GM12878 (cell line): ENCODE data around the gene DLG4. TPM values are rescaled to one million over a fixed set of nuclear protein-coding genes. Genes with fewer than 3 reads are reported as not detected.

Source experiments
- ATAC-seq: fragments of 200-7000 bp; cut with Tn5 transposase; 3 replicates; pipeline ENCODE4 v1.9.1; 2020; ENCODE audit warnings: mild to moderate bottlenecking, moderate library complexity
- BruUV-seq: library from RNA; stranded (reverse); fragments of 400-500 nt; replicated peaks from 2 replicates; lab custom pipeline; 2021; lab: Mats Ljungman, UMichigan
- CTCF ChIA-PET: fragments of 300-600 bp; sonication (Branson Sonifier 250); formaldehyde crosslinking; extraction: SDS; loops from one replicate; lab custom pipeline; 2021; ENCODE audit warnings: inconsistent platforms; lab: Yijun Ruan, JAX
- POLR2A ChIA-PET: fragments of 350-600 bp; formaldehyde crosslinking; extraction: SDS; loops from one replicate; lab custom pipeline; 2021; ENCODE audit warnings: inconsistent platforms; lab: Charles Lee
- RAD21 ChIA-PET: fragments of 300-600 bp; sonication (Branson Sonifier 250); formaldehyde crosslinking; loops from one replicate; lab custom pipeline; 2023; ENCODE audit warnings: antibody characterized with exemption; ENCODE audit not compliant: unreplicated experiment; lab: Charles Lee
- SMC1A ChIA-PET: fragments of 300-600 bp; sonication (Branson Sonifier 250); formaldehyde crosslinking; loops from one replicate; lab custom pipeline; 2023; ENCODE audit not compliant: unreplicated experiment, uncharacterized antibody; lab: Charles Lee
- DNase-seq: peaks from one replicate; pipeline ENCODE4 v3.0.0-alpha.2; 2011; ENCODE audit warnings: low read depth, low spot score
- FAIRE-seq: peaks from 3 replicates; lab custom pipeline; 2011; peaks lifted over from hg19 to GRCh38; lab: Jason Lieb, UNC
- H2AFZ ChIP-seq: 2 replicates; pipeline ENCODE4 v1.6.0; 2011; ENCODE audit warnings: low read depth, low read length, control low read depth; ENCODE audit not compliant: control insufficient read depth
- H3K27ac ChIP-seq: 2 replicates; pipeline ENCODE4 v1.5.1; 2011; ENCODE audit warnings: control low read depth; ENCODE audit not compliant: control insufficient read depth, insufficient read depth
- H3K27me3 ChIP-seq, 2 experiments: replicated peaks in 1 of 2; 2 replicates each; pipeline versions ENCODE4 v1.6.0 to v1.6.1; 2011; ENCODE audit warnings: low read length in 1 of 2; ENCODE audit not compliant: control insufficient read depth in 2 of 2, insufficient read depth in 2 of 2
- H3K36me3 ChIP-seq, 2 experiments: 2 replicates each; pipeline ENCODE4 v1.5.1; 2011; ENCODE audit warnings: low read length in 1 of 2; ENCODE audit not compliant: control insufficient read depth in 2 of 2, insufficient read depth in 2 of 2
- H3K4me1 ChIP-seq: 2 replicates; pipeline ENCODE4 v1.6.1; 2011; ENCODE audit warnings: mild to moderate bottlenecking, low read length, moderate library complexity, mixed read lengths; ENCODE audit not compliant: control insufficient read depth, insufficient read depth
- H3K4me2 ChIP-seq: 2 replicates; pipeline ENCODE4 v1.6.0; 2011; ENCODE audit warnings: control low read depth; ENCODE audit not compliant: control insufficient read depth, insufficient read depth
- H3K4me3 ChIP-seq: fragments of 200-600 bp; sonication (generic); 2 replicates; pipeline ENCODE4 v1.5.1; 2016
- H3K79me2 ChIP-seq: 2 replicates; pipeline ENCODE4 v1.6.0; 2011; ENCODE audit warnings: low read length; ENCODE audit not compliant: control insufficient read depth, insufficient read depth
- H3K9ac ChIP-seq: 2 replicates; pipeline ENCODE4 v1.8.0; 2011; ENCODE audit warnings: low read length, control low read depth, mixed read lengths; ENCODE audit not compliant: control insufficient read depth, insufficient read depth
- H3K9me3 ChIP-seq: replicated peaks from 3 replicates; pipeline ENCODE4 v1.5.1; 2011; ENCODE audit warnings: mild to moderate bottlenecking, low read length; ENCODE audit not compliant: control insufficient read depth, insufficient read depth
- H4K20me1 ChIP-seq: 2 replicates; pipeline ENCODE4 v1.6.0; 2011; ENCODE audit not compliant: control insufficient read depth, insufficient read depth
- ELK1 ChIP-seq: IDR thresholded peaks from 2 replicates; pipeline ENCODE4 v1.6.1; 2012; ENCODE audit warnings: low read depth, low read length, improper control_type of control experiment
- EP300 ChIP-seq, 2 experiments: fragments of 150-350 bp in 1 of 2; IDR thresholded peaks; 2 replicates each; pipeline ENCODE4 v1.6.1; 2011 to 2012; ENCODE audit warnings: low read depth in 2 of 2, low read length in 2 of 2, borderline replicate concordance in 1 of 2, improper control_type of control experiment in 1 of 2, inconsistent platforms in 1 of 2; ENCODE audit not compliant: control insufficient read depth in 1 of 2
- NKRF ChIP-seq: fragments of 450-650 bp; conservative IDR thresholded peaks from 2 replicates; pipeline ENCODE4 v1.6.1; 2017; ENCODE audit warnings: mild to moderate bottlenecking, moderate library complexity
- PAX8 ChIP-seq: fragments of 450-650 bp; IDR thresholded peaks from 2 replicates; pipeline ENCODE4 v1.6.1; 2017; ENCODE audit warnings: mild to moderate bottlenecking, moderate library complexity
- PML ChIP-seq: IDR thresholded peaks from 2 replicates; pipeline ENCODE4 v1.6.1; 2012; ENCODE audit warnings: low read length, inconsistent platforms
- SP1 ChIP-seq: IDR thresholded peaks from one replicate; pipeline ENCODE4 v1.6.1; 2011; ENCODE audit warnings: low read depth, low read length
- SUZ12 ChIP-seq: fragments of 200-600 bp; sonication (generic); IDR thresholded peaks from one replicate; pipeline ENCODE4 v1.6.1; 2018; ENCODE audit warnings: antibody characterized with exemption, mild to moderate bottlenecking; ENCODE audit not compliant: unreplicated experiment
- WGBS: methylation state at CpG from one replicate; pipeline ENCODE4 v1.1.6; 2016; ENCODE audit warnings: low lambda C conversion rate; ENCODE audit not compliant: insufficient replicate concordance, insufficient coverage; ENCODE audit errors: missing lambda C conversion rate; 5-methylcytosine and 5-hydroxymethylcytosine counted together
- in situ Hi-C: fragments of 300-500 bp; cut with MboI; formaldehyde crosslinking; loops from 9 replicates; pipeline ENCODE4 v1.14.3; 2018; ENCODE audit warnings: mixed read lengths
- intact Hi-C: fragments of 100-400 bp; cut with micrococcal nuclease; formaldehyde crosslinking; loops from one replicate; pipeline ENCODE4 v1.14.2; 2022; ENCODE audit not compliant: unreplicated experiment
- polyA plus RNA-seq, 11 experiments: library from polyadenylated mRNA; depleted of rRNA in 4 of 11; unstranded in 6 of 11; stranded (reverse) in 5 of 11; fragments of >200 nt; fragmentation: Nextera tagmentation in 4 of 11; fragmentation: Illumina TruSeq in 1 of 11; extraction: Ambion mirVana in 4 of 11; extraction: Trizol in 1 of 11; gene quantifications; 1 replicate in 1 of 11; 2 replicates in 10 of 11; pipeline versions ENCODE4 v1.2.1 to v1.2.3, GENCODE V29; 2011 to 2016; ENCODE audit warnings: inconsistent platforms in 2 of 11, missing spikeins in 2 of 11, low read depth in 1 of 11
- total RNA-seq, 4 experiments: library from RNA; depleted of rRNA in 3 of 4; stranded (reverse); fragments of >200 nt in 3 of 4; fragmentation: Illumina TruSeq in 1 of 4; extraction: Trizol in 1 of 4; gene quantifications; 2 replicates each; pipeline versions ENCODE4 v1.2.1 to v1.2.3, GENCODE V29; 2013 to 2021
- TF ChIP-seq, protein P1 (sequence below): IDR thresholded peaks from 2 replicates; pipeline ENCODE4 v1.6.1; 2011; ENCODE audit warnings: low read depth, mild to moderate bottlenecking, low read length, moderate library complexity, borderline replicate concordance; ENCODE audit errors: extremely low read depth

DLG4 gene
- total and polyA plus RNA-seq, 10 of the 15 experiments (the other 5 are each of a cell fraction or from before 2014, with no cell fraction given): 0.07 to 4.1 (median 1.3) TPM

GRCh38 chr17:7263801-7264078 is 44.1 kb upstream of the DLG4 start (continued):
- TF ChIP-seq NKRF: no peak
- TF ChIP-seq, protein P1, sequence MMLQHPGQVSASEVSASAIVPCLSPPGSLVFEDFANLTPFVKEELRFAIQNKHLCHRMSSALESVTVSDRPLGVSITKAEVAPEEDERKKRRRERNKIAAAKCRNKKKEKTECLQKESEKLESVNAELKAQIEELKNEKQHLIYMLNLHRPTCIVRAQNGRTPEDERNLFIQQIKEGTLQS: no peak
- TF ChIP-seq PML: no peak
- TF ChIP-seq EP300 (IDR thresholded peaks at IDR 0.05; ENCODE audit: borderline replicate concordance in 1 of 2, control insufficient read depth in 1 of 2, low read depth in 2 of 2, low read length in 2 of 2): no peak
- no peak for TF ChIP-seq ELK1

DNA sequence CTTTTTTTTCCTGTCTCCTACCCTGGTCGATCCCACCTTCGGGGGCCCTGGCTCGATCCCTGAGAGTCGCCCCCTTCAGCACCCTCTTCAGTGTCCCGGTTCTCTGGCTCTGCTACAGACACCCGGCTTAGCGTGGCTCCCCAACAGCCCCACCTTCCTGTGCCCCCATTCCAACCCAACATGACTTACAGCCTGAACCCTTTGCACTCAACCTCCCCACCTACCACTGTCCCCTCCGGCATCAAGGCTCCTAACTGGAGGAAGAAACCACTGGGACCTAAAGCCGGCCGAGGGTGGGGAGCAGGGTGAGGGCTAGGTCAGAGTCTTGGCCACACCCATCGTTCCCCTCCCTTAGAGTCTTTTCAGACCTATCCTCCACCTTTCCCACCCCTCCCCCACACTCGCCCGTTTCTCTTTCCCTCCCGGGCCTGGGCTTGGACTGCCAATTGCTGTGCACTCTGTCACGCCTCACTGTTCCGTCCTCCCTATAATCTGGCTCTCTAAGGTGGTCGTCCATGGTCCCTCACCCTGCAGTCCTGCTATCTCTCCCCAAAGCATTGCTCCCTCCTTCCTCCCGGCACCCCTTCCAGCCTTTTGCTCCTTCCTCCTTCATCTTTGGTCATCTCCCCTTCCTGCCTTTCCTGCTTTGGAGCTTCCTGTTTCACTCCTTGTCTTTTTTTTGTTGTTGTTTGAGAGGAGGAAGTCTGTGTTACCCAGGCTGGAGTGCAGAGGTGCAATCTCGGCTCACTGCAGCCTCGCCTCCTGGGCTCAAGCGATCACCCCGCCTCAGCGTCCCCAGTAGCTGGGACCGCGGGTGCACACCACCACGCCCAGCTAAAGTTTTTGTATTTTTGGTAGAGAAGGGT is 43.5 kb upstream of the DLG4 start:
- DNase-seq (no peak), FAIRE-seq (no peak), ATAC-seq (peak; percentile 32)
- Histone ChIP-seq H2AFZ (peak overlapping the region; percentile 51), H3K27me3 (peaks cover 3 to 5% of the 10 kb centered on the region in 2 experiments; a peak in 2 of 4 replicates), H3K9me3 (no peaks in the 10 kb centered on the region), H3K79me2 (no peaks in the 10 kb centered on the region), H3K4me1 (peaks cover 17% of the 10 kb centered on the region), H4K20me1 (no peaks in the 10 kb centered on the region), H3K36me3 (no peaks in the 10 kb centered on the region; a peak in 1 of 4 replicates), H3K9ac (no peak overlapping the region), H3K27ac (no peak overlapping the region), H3K4me2 (peak overlapping the region; percentile 69), H3K4me3 (no peak overlapping the region)
- RAD21 ChIA-PET: no interaction called here
- WGBS: 4% methylated on average over 26 of the region's 26 CpGs
- POLR2A ChIA-PET: interaction anchor here (0.6 to 0.7 kb wide), 2 partner anchors 67 to 99 kb away, joined by 3 to 6 read pairs; no protein-coding TSS in a partner anchor
- BruUV-seq: no TSS peak
- in situ Hi-C loops: no loop called here
- TF ChIP-seq PAX8 (no peak), SUZ12 (peak; percentile 39), SP1 (no peak)
- CTCF ChIA-PET: interaction anchor here (1.1 kb wide), 1 partner anchor 42 kb away, joined by 4 read pairs; no protein-coding TSS in a partner anchor
- intact Hi-C loops: no loop called here
- SMC1A ChIA-PET: interaction anchor here (0.8 kb wide), 1 partner anchor 9 kb away, joined by 6 read pairs; no protein-coding TSS in a partner anchor
